H1 (cell line): ENCODE measurements around the gene ATXN2L. TPM values are rescaled to one million over a fixed set of nuclear protein-coding genes. Genes with fewer than 3 reads are reported as not detected.

Source experiments
- E2F6 ChIP-seq: IDR thresholded peaks from 2 replicates; pipeline ENCODE4 v1.6.1; 2012; ENCODE audit warnings: inconsistent platforms
- EP300 ChIP-seq, 2 experiments: IDR thresholded peaks; 1 replicate in 1 of 2; 2 replicates in 1 of 2; pipeline ENCODE4 v1.6.1; 2011 to 2012; ENCODE audit warnings: low read depth in 2 of 2, low read length in 2 of 2, mild to moderate bottlenecking in 2 of 2, borderline replicate concordance in 1 of 2, inconsistent platforms in 1 of 2, moderate library complexity in 1 of 2
- KDM5A ChIP-seq: fragments of 200-600 bp; IDR thresholded peaks from 2 replicates; pipeline ENCODE4 v1.7.1; 2012; ENCODE audit warnings: mild to moderate bottlenecking, low read length, inconsistent platforms, mixed read lengths
- SP1 ChIP-seq: IDR thresholded peaks from 2 replicates; pipeline ENCODE4 v1.6.1; 2011; ENCODE audit warnings: low read depth, low read length
- polyA plus RNA-seq, 7 experiments: library from polyadenylated mRNA; depleted of rRNA in 3 of 7; stranded (reverse) in 5 of 7; unstranded in 2 of 7; fragments of >200 nt in 5 of 7; fragments of 200-250 nt in 2 of 7; gene quantifications; 1 replicate in 5 of 7; 2 replicates in 1 of 7; 4 replicates in 1 of 7; pipeline versions ENCODE4 v1.2.1 to v1.2.3, GENCODE V29; 2011 to 2013; ENCODE audit warnings: missing spikeins in 2 of 7, mixed read lengths in 2 of 7
- total RNA-seq: library from RNA; stranded (reverse); fragmentation: NEBNext Ultra II Directional; extraction: Animal tissue kit (Norgen Biotek cat#: 25700); gene quantifications from 2 replicates; pipeline ENCODE4 v1.2.1, GENCODE V29; 2021

ATXN2L gene
- total and polyA plus RNA-seq, 2 of the 8 experiments (the other 6 are each of a cell fraction or from before 2014, with no cell fraction given): 79.1 to 227 TPM

DNA sequence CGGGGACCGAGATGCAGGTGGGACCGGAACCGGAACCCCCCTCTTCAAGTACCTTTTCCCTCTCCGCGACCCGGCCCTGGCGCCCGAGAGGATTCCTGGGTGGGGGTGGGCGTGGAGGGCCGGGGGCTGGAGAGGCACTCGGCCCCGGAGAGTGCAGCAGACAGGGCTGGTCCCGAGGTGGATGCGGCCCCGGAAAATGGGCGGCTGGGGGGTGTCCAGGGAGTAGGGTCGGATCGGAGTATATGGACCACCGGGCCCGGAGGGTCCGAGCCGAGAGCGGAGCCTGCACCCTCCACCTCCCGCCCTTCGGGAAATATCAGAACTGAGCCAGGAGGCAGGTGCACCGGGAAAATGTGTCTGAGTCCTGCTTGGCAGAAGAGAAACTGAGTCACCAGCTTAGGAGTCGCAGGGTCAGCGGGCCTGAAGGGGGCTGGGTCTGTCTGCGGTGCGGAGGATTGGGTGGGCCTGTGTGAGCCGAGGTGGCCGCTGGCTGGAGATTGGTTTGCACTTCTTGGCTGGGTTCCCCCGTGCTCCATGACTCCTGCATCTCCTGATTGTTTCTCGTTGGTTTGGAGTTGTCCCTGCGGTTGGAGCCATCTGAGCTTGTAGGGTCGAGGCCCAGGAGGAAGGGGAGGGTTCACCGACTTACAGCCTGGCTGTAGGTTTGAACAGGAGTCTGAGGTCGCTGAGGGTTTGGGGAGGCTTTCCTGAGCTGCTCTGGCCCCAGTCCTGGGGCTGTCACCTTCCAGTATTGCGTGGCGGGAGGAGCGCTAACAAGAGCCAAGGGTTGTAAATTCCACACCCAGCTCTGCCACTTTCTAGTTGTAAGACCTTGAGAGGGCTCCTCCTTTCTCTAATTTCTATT lies 41.4 kb downstream of the ATXN2L start (continued):
- TF ChIP-seq EP300 (IDR thresholded peaks at IDR 0.05; ENCODE audit: borderline replicate concordance in 1 of 2, low read depth in 2 of 2, low read length in 2 of 2) (peak in 1 of 2 experiments; percentile 82; a peak in 1 of 3 replicates), E2F6 (peak; percentile 94), KDM5A (peak; percentile 57; the same call in 1 of the 2 replicates), SP1 (no peak)
